NCI-H460 (cell line): ENCODE data around the gene HTRA1. TPM values are rescaled to one million over a fixed set of nuclear protein-coding genes. Genes with fewer than 3 reads are reported as not detected.

Experiments used
- DNase-seq: peaks from one replicate; pipeline ENCODE4 v3.0.0-alpha.2; 2016; ENCODE audit warnings: low read depth; ENCODE audit errors: extremely low read depth
- total RNA-seq: library from RNA; depleted of rRNA; stranded (reverse); fragments of >200 nt; shearing (Covaris generic); gene quantifications from 2 replicates; pipeline ENCODE4 v1.2.3, GENCODE V29; 2014

Gene HTRA1
- total RNA-seq, 1 experiment from 2014 or later = 40.7 TPM

GRCh38 chr10:122454071-122454470 lies 7.3 kb upstream of the HTRA1 start:
- DNase-seq = no peak

- DNase-seq = no peak
These were observed 6.7 kb upstream of the HTRA1 start, which contains the start of gene ARMS2 for GRCh38 chr10:122454603-122455080. Gene ARMS2 (plus strand): TSS chr10:122454653. CDS start chr10:122454728, 75 bp downstream.

GRCh38 chr10:122455376-122456079 lies 5.8 kb upstream of the HTRA1 start:
- DNase-seq = no peak

- no peak for DNase-seq
These were observed 3.4 kb upstream of the HTRA1 start for GRCh38 chr10:122457934-122458333.

GRCh38 chr10:122458693-122459092 lies 2.7 kb upstream of the HTRA1 start:
- no peak for DNase-seq

- DNase-seq = no peak
These were observed 1.6 kb upstream of the HTRA1 start for GRCh38 chr10:122459561-122460273.

- no peak for DNase-seq
These were observed 461 bp upstream of the HTRA1 start for GRCh38 chr10:122460891-122461293.

- DNase-seq = no peak
These were observed 578 bp downstream of the HTRA1 start for GRCh38 chr10:122461729-122462532.

GRCh38 chr10:122462533-122463465 lies 1.4 kb downstream of the HTRA1 start:
- DNase-seq = no peak

- no peak for DNase-seq
These were observed 2.3 kb downstream of the HTRA1 start for GRCh38 chr10:122463466-122464249.

GRCh38 chr10:122464250-122464510 lies 2.8 kb downstream of the HTRA1 start:
- DNase-seq = no peak

GRCh38 chr10:122464586-122464985 lies 3.2 kb downstream of the HTRA1 start:
- DNase-seq = no peak

- no peak for DNase-seq
These were observed 4.2 kb downstream of the HTRA1 start for GRCh38 chr10:122465401-122466040.

- no peak for DNase-seq
These were observed 5.6 kb downstream of the HTRA1 start for GRCh38 chr10:122466951-122467381.

- no peak for DNase-seq
These were observed 6.3 kb downstream of the HTRA1 start for GRCh38 chr10:122467701-122468100.

- no peak for DNase-seq
These were observed 7.1 kb downstream of the HTRA1 start for GRCh38 chr10:122468307-122468925.

GRCh38 chr10:122468926-122469781 lies 7.8 kb downstream of the HTRA1 start:
- DNase-seq = peak; percentile 91

GRCh38 chr10:122469848-122470247 lies 8.5 kb downstream of the HTRA1 start:
- DNase-seq = no peak
